SW480 (cell line): ENCODE results near the gene MAB21L4.

Experiments
- DNase-seq: peaks from one replicate; pipeline ENCODE4 v3.0.0-alpha.2; 2016; ENCODE audit warnings: low spot score

MAB21L4 gene

DNA sequence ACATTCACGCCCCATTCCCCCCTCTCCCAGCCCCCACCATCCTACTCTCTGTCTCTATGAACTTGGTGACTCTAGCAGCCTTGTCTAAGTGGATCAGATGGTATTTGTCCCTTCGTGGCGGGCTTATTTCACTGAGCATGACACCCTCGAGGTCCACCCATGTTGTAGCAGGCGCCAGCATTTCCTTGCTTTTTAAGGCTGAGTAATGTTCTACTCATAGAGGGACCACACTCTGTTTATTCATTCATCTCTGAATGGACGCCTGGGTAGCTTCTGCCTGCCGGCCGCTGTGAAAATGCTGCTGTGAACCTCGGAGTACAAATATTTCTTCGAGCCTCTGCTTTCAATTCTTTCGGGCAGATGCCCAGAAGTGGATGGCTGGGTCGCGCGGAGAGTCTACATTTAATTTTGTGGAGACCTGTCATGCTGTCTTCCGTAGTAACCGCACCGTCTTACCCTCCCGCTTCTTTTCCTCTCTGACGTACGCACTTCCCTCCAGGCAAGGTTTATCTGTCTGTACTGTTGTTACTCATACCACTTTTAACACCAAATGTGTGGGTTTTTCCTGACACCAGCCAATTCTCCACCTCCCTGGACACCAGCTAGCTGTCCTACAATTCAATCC, 15.8 kb upstream of the MAB21L4 start:
- no peak for DNase-seq

GRCh38 chr2:240909216-240909974, 13.4 kb upstream of the MAB21L4 start:
- DNase-seq: no peak

DNA sequence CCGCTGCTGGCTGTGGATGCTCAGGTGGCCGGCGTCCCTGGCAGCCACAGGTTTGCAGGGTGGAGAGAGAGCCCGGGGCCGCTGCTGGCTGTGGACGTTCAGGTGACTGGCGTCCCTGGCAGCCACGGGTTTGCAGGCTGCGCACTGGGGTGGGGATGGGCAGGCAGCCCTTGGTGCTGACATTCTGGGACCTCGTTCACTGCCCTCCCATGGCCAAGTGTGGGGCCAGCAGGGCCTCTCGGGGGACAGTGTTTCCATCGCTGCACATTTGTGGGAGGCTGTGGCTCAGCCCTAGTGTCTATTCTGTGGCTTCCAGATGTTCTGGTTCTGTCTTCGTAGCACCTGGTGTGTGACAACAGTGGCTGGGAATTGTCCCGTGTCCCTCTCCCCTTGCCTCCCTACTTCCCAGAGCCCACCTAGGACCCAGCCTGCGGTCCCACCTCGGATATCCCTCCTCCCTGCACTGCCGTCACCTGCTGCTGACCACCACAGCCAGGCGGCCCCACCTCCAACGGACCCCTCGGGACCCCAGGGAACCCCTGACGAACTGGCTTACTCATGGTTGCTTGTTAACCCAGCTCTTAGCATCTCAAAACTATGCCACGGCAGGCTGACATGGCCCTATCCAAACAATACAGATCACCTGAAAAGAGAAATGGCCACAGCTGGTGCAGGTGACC, 11.1 kb upstream of the MAB21L4 start:
- no peak for DNase-seq

DNA sequence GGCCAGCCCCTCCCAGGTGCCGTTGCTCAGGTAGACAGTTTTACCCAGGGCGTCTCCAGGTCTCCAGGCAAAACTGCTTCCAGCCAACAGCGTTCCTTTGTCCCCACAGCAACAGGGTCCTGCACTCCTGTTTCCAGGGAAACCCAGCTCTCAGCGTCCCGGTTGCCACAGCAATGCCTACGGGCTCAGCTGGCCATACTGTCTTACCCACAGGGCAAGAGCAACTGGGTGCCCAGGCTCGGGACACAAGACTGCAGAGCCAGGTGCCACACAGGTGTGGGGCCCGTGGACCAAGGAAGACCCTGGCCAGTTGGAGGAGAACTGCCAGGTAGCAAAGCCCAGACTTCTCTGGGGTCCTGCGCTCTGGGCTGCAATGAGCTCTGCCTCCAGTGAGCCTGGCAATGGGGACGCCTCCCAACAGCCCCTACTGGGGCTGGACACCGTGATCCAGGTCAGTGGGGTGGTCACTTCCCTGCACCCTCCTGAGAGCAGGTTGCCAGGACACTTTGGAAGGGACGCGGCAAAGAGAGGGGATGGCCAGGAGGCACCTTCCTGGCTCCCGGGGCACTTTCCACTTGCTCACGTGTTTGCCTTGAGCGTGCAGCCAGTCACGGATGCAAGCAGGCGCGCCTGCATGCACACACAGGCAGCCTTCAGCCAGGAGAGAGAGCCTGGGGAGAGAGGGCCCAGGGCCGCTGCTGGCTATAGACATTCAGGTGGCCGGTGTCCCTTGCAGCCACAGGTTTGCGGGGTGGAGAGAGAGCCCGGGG, 10.4 kb upstream of the MAB21L4 start, which contains the start of gene CROCC2:
Gene CROCC2, plus strand, starts transcription at position 196 of the 770 bp plus-strand sequence. Its CDS starts 178 bp downstream, at position 374.
- no peak for DNase-seq

- no peak for DNase-seq
Measured at GRCh38 chr2:240905176-240905781, 9.3 kb upstream of the MAB21L4 start.

DNA sequence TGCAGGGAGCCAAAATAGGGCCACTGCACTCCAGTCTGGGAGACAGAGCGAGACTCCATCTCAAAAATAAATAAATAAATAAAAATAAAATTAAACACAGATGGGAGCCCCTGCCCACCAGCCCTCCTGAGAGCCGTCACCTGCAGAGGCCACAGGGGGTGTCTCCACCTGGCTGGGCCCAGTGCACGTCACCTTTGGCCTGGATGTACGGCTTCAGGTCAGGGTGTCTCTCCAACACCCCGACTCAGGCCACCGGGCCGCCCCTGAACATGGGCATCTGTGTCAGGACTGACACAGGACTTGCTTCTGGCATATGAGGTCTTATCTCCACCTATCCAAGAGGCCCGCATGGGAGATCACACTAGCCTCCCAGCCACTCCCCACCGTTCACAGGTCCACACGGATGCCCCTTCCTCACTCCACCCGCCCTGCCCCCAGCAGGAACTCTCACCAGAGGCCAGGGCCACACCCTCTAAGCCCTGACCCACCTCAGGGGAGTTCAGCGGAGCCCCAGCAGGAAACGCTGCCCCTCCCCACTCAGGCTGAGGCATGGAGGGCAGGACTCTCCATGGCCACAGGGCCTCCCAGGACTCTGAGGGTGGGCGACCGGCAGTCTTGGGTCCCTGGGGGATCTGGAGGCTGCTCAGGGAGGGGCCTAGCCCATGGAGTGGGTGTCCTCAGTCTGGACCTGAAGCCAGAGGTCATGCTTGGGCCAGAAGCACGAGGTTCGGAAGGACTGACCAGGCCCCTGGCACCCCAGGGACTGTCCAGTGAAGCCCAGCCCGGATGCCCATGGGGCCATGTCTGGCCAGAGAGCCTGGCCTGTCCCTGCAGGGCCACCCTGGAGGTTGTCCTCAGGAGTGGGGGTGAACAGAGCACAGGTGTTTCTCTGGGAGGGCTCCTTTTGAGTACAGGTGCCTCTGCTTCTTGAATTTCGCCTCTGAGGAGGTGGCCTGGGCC, 8.5 kb upstream of the MAB21L4 start:
- no peak for DNase-seq

DNA sequence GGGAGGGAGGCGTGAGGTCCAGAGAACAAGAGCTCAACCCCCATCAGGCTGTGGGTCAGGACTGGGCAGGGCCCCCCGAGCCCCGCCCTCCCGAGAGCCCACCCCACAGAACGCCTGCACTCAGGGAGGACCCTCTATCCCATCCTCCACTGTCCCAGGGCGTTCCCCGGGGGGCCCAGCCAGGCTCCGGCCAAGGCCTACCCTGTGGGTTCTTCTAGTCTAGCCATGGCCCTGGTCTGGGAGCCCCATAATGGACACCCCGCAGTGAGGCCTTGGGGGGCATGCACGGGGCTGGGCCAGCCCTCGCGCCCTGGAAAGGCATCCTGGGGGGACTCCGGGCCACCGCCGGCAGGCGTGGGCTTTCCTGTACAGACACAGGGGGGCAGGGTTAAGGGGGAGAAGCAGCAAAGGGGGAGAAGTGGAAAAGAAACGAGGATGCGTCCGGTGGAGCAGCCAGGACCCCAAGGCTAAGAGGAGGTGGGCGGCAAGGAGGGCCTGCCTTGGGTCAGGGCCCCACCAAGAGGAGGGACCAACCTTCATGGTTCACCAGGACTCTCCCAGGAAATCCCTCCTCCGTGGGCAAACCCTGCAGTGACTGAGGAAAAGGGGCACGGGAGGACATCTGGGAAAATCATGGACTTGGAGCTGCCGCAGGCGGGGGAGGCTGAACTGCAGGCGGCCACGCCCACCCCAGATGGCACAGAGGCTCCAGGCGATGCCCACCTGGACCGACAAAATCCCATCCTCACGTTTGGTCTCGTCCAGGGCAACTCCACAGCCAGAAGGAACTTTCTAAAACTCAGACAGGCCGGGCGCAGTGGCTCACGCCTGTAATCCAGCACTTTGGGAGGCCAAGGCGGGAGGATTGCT, 7.5 kb upstream of the MAB21L4 start:
- no peak for DNase-seq

DNA sequence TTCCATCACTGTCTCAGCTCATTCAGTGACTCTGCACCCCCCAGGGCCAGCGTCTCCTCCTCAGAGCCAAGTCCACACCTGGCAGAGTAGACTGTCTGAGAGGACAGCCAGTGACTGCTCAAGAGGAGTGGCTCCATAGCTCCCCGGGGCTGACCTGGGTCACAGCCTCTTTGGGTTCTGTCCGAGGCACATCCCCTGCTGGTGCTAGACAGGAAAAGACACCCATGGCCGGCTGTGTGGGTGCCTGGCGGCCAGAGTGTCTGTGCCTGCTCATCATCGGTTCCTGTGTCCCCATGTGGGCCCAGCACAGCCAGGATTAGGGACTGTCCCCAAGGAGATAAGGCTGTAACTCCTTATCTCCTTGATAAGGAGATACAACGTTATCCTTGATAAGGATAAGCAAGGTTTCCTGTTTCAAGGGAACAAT, 6.7 kb upstream of the MAB21L4 start:
- DNase-seq: no peak

DNA sequence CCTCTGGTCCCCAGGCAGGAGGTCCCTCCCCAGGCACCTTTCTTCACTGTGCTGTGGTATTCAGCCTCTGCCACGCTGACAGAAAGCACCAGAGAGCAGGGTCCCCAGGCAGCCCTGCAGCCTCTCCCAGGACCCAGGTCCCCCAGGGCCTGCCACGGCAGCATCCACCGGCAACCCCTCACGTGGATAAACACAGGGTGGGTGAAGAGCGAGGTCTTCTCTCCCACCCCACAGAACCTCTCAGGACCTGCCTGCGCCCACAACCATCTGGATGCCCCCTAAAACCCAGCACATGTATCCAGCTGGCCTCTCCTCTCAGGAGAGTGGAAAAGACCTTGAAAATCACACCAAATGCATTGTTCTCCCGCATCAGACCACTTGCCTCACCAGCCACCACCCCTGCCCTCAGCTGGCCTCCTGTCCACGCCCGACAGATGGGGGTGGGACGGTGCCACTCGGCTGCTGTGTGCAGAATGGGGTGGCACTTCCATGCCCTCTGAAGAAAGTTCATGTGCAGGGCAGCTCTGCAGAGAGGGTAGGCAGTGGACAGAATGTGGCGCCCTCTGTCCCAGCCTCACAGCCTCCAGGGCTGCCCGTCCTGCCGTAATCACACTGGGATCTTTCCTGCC, 6.1 kb upstream of the MAB21L4 start:
- no peak for DNase-seq

GRCh38 chr2:240900141-240900860, 4.3 kb upstream of the MAB21L4 start:
- no peak for DNase-seq

GRCh38 chr2:240899468-240899865, 3.5 kb upstream of the MAB21L4 start:
- DNase-seq: no peak

GRCh38 chr2:240898731-240899467, 2.9 kb upstream of the MAB21L4 start:
- DNase-seq: peak; percentile 61

DNA sequence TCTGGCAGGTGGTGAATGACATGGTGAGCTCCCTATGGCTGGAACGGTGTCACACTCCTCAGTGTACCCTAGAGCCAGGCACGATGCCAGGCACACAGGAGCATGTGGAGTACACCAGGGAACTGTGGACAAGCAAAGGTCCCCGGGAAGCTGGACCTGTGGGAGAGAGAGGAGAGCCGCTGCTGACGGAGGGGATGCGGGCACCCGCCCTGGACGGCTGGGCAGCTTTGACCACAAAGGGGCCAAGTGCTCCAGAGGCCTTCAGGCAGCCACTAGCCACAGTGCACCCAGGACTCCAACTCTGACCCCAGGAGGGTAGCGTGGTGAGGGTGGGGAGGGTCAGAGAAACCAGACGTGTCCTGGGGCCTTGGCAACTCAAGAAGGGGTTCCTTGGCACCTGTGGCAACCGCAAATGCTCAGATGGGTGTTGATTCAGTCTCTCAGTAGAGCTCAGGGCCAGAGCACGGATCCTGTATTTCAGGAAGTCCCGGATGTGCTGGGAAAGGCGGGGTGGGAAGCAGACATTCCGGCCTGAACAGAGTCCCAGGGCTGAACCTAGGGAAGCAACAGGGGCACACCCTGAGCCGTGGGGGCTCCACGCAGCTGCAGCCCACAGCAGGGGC, 2.3 kb upstream of the MAB21L4 start:
- DNase-seq: peak; percentile 56

DNA sequence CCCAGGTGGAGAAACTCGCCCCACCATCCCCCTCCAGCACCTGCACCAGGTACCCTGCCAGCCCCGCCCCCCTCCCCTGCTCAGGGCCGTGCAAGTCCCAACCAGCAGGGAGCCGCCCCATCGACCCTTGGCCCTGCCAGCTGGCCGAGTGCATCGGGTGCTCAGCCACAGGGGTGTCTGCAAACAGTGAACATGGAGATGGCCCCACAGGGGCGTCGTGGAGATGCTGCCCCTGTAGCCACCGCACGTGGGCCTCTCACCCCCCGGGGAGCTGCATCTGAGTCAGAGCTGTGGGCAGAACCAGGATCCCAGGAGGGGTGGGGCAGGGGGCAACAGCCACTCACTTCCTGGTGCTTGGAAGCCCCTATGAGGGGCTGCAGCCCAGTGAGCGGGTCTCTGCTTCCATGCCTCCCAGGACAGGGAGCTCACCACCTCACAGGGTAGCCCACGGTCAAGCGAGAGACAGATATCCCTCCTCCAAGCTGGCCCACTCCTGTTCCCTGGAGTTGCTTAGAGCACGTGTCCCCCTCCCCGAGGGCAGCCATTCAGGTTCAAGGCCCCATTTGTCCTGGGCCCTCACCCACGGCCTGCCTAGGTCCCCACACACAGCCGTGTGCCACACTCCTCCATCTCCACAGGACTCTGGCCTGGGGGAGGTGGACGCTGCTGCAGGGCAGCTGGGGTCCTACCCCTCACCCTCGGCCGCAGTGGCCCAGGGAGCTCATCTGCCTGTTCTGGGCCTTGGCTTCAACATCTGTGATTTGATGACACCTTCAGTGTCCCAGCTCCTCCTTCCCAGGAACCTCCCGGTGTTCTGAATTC, 1.1 kb upstream of the MAB21L4 start:
- DNase-seq: peak; percentile 84

GRCh38 chr2:240896394-240896793, 438 bp upstream of the MAB21L4 start:
- DNase-seq: no peak

DNA sequence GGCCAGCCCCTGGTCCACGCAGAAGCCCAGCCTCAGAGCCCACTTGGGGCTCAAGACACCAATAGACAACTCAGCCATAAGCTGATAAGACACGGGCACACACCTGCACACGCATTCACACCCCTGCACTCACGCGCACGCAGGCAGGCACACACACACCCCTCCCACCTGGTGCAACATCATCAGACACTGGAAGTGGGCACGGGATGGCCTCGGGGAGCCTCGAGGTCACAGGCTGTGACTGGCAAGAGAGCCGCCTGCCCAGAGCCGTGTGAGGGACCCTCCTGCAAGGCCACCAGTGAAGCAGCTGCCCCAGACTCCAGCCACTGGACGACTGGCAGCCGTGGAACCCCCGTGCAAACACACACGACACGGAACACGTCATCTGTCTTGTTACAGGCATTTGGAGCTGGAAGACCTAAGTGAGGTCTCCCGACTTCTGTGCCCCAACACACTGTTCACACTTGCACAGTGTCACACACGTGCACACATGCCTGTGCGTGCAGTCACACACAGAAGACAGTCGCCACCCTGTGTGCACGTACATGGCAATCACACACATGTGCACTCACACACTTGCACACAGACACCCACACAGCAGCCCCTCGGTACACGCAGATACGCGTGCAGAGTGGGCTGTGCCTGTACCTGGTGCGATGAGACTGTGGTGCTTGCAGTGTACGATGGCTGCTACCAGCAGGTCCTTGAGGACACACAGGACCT, 959 bp downstream of the MAB21L4 start:
- DNase-seq: no peak
